DOHH2 (cell line): ENCODE results near the gene ZNF580.
A peak's percentile ranks its signal among the peaks of the same experiment; 100 is the strongest.

Source experiments
- H3F3A ChIP-seq: fragments of 200-600 bp; sonication (generic), shearing (Covaris generic); 2 replicates; pipeline ENCODE4 v1.6.0; 2016; ENCODE audit warnings: antibody characterized with exemption, mild to moderate bottlenecking; ENCODE audit not compliant: control insufficient read depth, insufficient read depth
- H3K27ac ChIP-seq: fragments of 200-600 bp; sonication (generic); 2 replicates; pipeline ENCODE4 v1.5.1; 2014; ENCODE audit warnings: low read depth, mild to moderate bottlenecking, low read length, moderate library complexity
- H3K27me3 ChIP-seq: fragments of 200-600 bp; sonication (generic); 2 replicates; pipeline ENCODE4 v1.6.1; 2014; ENCODE audit warnings: mild to moderate bottlenecking, low read length, mixed read lengths; ENCODE audit not compliant: control insufficient read depth
- H3K36me3 ChIP-seq: fragments of 200-600 bp; sonication (generic); 2 replicates; pipeline ENCODE4 v1.6.1; 2014; ENCODE audit warnings: mild to moderate bottlenecking, low read length, moderate library complexity, mixed read lengths; ENCODE audit not compliant: control insufficient read depth
- H3K4me1 ChIP-seq: fragments of 200-600 bp; sonication (generic); 2 replicates; pipeline ENCODE4 v1.6.1; 2014; ENCODE audit warnings: mild to moderate bottlenecking, low read length, mixed read lengths; ENCODE audit not compliant: control insufficient read depth
- H3K4me2 ChIP-seq: fragments of 200-600 bp; sonication (generic); 2 replicates; pipeline ENCODE4 v1.6.0; 2014; ENCODE audit warnings: mild to moderate bottlenecking, low read length, moderate library complexity
- H3K4me3 ChIP-seq: fragments of 200-600 bp; sonication (generic); 2 replicates; pipeline ENCODE4 v1.5.1; 2014; ENCODE audit warnings: mild to moderate bottlenecking, low read length, mixed read lengths
- H3K79me2 ChIP-seq: fragments of 200-600 bp; sonication (generic); 2 replicates; pipeline ENCODE4 v1.6.1; 2014; ENCODE audit warnings: mild to moderate bottlenecking, low read length, mixed read lengths; ENCODE audit not compliant: control insufficient read depth
- H3K9me2 ChIP-seq: fragments of 200-600 bp; sonication (generic); replicated peaks from 2 replicates; pipeline ENCODE4 v1.6.1; 2014; ENCODE audit warnings: mild to moderate bottlenecking, low read length, mixed read lengths; ENCODE audit not compliant: control insufficient read depth
- H3K9me3 ChIP-seq: fragments of 200-600 bp; sonication (generic); 2 replicates; pipeline ENCODE4 v1.6.1; 2014; ENCODE audit warnings: antibody characterized with exemption, low read length, mixed read lengths; ENCODE audit not compliant: control insufficient read depth, insufficient read depth
- H4K20me1 ChIP-seq: fragments of 200-600 bp; sonication (generic); 2 replicates; pipeline ENCODE4 v1.6.0; 2014; ENCODE audit warnings: low read depth, mild to moderate bottlenecking, antibody characterized with exemption, low read length, moderate library complexity; ENCODE audit not compliant: control insufficient read depth, insufficient read depth
- EZH2phosphoT487 ChIP-seq: fragments of 200-600 bp; sonication (generic); IDR thresholded peaks from 2 replicates; pipeline ENCODE4 v1.6.1; 2017; ENCODE audit warnings: borderline replicate concordance, mild to moderate bottlenecking, antibody characterized with exemption, low read length, moderate library complexity, mixed read lengths
- TF ChIP-seq, protein P1 (sequence below): fragments of 200-600 bp; sonication (generic); IDR thresholded peaks from one replicate; pipeline ENCODE4 v1.5.1; 2014; ENCODE audit warnings: antibody characterized with exemption, mild to moderate bottlenecking, low read depth, low read length; ENCODE audit not compliant: poor library complexity, severe bottlenecking

Gene ZNF580

DNA sequence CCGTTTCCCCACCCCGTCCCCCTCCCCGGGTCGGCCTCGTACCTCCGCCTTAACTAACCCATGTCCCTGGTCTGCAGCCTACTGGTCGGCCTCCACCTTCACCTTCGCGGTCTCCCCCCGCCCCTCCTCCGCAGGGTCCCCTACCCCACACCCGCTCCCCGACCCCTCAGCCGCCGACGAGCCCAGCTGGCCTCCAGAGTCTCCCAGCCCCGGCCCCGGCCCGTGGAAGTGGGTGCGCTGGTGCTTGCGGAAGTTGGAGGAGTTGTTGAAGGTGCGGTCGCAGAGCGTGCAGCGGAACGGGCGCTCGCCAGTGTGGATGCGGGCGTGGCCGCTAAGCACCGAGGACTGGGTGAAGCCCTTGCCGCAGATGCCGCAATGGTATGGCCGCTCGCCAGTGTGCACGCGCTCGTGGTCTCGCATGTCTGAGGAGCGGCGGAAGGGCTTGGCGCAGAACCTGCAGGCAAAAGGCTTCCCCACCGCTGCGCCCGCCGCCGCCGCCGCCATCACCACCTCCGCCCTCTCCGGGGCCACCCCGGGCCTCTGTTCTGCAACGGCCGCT is 19.1 kb upstream of the ZNF580 start:
- TF ChIP-seq, protein P1, sequence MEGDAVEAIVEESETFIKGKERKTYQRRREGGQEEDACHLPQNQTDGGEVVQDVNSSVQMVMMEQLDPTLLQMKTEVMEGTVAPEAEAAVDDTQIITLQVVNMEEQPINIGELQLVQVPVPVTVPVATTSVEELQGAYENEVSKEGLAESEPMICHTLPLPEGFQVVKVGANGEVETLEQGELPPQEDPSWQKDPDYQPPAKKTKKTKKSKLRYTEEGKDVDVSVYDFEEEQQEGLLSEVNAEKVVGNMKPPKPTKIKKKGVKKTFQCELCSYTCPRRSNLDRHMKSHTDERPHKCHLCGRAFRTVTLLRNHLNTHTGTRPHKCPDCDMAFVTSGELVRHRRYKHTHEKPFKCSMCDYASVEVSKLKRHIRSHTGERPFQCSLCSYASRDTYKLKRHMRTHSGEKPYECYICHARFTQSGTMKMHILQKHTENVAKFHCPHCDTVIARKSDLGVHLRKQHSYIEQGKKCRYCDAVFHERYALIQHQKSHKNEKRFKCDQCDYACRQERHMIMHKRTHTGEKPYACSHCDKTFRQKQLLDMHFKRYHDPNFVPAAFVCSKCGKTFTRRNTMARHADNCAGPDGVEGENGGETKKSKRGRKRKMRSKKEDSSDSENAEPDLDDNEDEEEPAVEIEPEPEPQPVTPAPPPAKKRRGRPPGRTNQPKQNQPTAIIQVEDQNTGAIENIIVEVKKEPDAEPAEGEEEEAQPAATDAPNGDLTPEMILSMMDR, result no peak
- TF ChIP-seq EZH2phosphoT487, result no peak
- H3K4me1 ChIP-seq, result peaks cover 14% of the 10 kb centered on the region
- H3K27me3 ChIP-seq, result no peaks in the 10 kb centered on the region
- peaks cover 11% of the 10 kb centered on the region for H3F3A ChIP-seq
- H3K36me3 ChIP-seq, result peaks cover 8% of the 10 kb centered on the region; the same call in 1 of the 2 replicates
- H3K27ac ChIP-seq, result no peak overlapping the region
- H3K9me3 ChIP-seq, result no peaks in the 10 kb centered on the region
- H3K4me3 ChIP-seq, result no peak overlapping the region
- H3K79me2 ChIP-seq, result no peaks in the 10 kb centered on the region
- no peak overlapping the region for H3K4me2 ChIP-seq
- H4K20me1 ChIP-seq, result peaks cover 4% of the 10 kb centered on the region; the same call in 1 of the 2 replicates
- H3K9me2 ChIP-seq, result no peaks in the 10 kb centered on the region

DNA sequence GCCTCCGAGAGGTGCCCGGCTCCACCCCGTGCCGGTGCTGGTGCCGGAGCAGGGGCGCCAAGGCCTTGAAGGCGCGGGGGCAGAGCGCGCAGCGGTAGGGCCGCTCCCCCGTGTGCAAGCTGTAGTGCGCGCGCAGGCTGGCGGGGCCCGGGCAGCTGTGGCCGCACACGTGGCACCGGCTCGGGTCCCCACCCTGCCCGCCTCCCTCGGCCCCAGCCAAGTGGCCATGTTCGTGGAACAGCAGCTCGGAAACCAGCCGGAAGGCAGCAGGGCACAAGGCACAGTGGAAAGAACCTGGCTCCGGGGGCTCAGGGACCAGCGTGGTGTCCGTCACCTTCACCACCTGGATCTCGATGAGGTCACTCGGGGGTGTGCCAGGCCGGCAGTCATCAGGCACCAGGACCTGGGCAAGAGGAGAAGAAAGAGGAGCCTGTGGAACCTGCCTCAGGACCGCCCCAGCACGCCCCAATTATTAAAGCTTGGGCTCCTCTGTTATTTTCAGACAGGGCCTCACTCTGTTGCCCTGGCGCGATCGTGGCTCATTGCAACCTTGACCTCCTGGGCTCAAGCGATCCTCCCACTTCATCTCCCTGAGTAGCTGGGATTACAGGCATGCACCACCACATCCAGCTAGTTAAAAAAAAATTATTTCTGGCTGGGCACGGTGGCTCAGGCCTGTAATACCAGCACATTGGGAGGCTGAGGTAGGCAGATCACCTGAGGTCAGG is 18.4 kb upstream of the ZNF580 start:
- no peaks in the 10 kb centered on the region for H3K9me2 ChIP-seq
- TF ChIP-seq EZH2phosphoT487, result no peak
- TF ChIP-seq, protein P1, result no peak
- no peaks in the 10 kb centered on the region for H3K79me2 ChIP-seq
- H3K36me3 ChIP-seq, result peaks cover 5% of the 10 kb centered on the region; the same call in 1 of the 2 replicates
- H3F3A ChIP-seq, result peaks cover 11% of the 10 kb centered on the region
- no peak overlapping the region for H3K4me3 ChIP-seq
- H3K27me3 ChIP-seq, result no peaks in the 10 kb centered on the region
- no peak overlapping the region for H3K4me2 ChIP-seq
- H4K20me1 ChIP-seq, result peaks cover 4% of the 10 kb centered on the region; the same call in 1 of the 2 replicates
- no peaks in the 10 kb centered on the region for H3K9me3 ChIP-seq
- H3K27ac ChIP-seq, result no peak overlapping the region
- H3K4me1 ChIP-seq, result peaks cover 14% of the 10 kb centered on the region

DNA sequence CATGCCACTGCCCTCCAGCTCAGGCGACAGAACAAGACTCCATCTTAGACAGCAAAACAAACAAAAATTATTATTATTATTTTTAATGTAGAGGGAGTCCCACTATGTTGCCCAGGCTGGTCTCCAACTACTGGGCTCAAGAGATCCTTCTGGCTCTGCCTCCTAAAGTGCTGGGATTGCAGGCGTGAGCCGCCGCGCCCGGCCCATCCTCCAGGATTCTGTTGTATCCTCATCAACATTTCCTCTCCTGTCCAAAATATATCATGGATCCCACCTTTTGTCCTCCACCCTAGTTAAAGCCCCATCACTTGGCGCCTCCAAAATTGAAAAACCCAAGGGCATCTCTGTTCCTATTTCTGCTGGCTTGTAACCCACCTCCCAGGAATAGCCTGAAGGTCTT is 17.7 kb upstream of the ZNF580 start:
- no peak overlapping the region for H3K27ac ChIP-seq
- TF ChIP-seq, protein P1, result no peak
- TF ChIP-seq EZH2phosphoT487, result no peak
- H3K4me2 ChIP-seq, result peak overlapping the region; percentile 14; the same call in 1 of the 2 replicates

More for the DNA sequence above, 17.7 kb upstream of the ZNF580 start:
- no peaks in the 10 kb centered on the region for H3K79me2 ChIP-seq
- H3K27me3 ChIP-seq, result no peaks in the 10 kb centered on the region
- no peak overlapping the region for H3K4me3 ChIP-seq
- H4K20me1 ChIP-seq, result peaks cover 4% of the 10 kb centered on the region; the same call in 1 of the 2 replicates
- H3F3A ChIP-seq, result peaks cover 11% of the 10 kb centered on the region
- H3K9me3 ChIP-seq, result no peaks in the 10 kb centered on the region
- peaks cover 14% of the 10 kb centered on the region for H3K4me1 ChIP-seq
- H3K36me3 ChIP-seq, result no peaks in the 10 kb centered on the region
- H3K9me2 ChIP-seq, result no peaks in the 10 kb centered on the region
